Measurements from ENCODE around the gene PPA2.

The PPA2 gene

DNA sequence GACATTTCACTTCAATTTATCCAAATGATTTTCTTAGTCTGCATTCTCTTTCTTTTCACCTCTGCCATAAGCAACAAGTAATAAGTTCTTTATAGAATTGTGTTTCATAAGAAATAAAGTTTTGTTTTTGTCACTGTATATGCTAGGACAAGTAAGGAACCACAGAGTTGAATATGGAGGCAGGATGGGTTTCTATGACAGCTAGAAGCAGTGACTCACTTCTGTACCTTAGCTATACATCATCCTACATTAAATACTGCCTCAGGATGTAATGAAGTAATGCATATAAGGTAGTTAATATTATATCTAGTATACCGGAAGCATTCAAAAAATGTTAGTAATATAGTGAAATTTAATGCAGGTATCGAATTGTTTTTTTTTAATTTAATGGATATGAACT is 128.0 kb downstream of the PPA2 start:
- DNase-seq, result no peak
- Mint-ChIP-seq H3K4me3 (no peak overlapping the region), H3K27me3 (no peaks in the 10 kb centered on the region), H3K27ac (no peak overlapping the region), H3K9me3 (no peaks in the 10 kb centered on the region), H3K36me3 (ENCODE audit: low read depth) (no peaks in the 10 kb centered on the region), H3K4me1 (no peaks in the 10 kb centered on the region)
- peak; percentile 65 for ATAC-seq

DNA sequence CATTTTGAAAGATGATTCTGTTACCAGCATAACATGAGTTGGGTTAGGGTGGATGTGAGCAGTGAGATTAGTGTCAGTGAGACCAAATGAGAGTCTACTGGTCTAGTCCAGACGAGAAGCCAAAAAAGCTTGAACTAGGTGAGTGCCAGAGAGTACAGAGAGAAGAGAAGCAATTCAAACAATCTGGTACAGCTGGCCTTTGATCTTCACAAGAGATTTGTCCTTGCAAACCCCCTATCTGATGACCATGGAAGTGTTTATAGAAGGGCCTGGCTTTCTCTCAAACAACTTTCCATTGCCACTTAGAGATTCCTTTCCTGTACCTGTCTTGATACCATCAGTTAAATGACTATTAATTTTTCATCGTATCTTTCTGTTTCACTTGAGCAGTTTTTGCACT is 128.5 kb downstream of the PPA2 start:
- Mint-ChIP-seq H3K4me1 (no peaks in the 10 kb centered on the region), H3K36me3 (ENCODE audit: low read depth) (no peaks in the 10 kb centered on the region), H3K27me3 (no peaks in the 10 kb centered on the region), H3K4me3 (no peak overlapping the region), H3K9me3 (no peaks in the 10 kb centered on the region), H3K27ac (no peak overlapping the region)
- ATAC-seq (no peak), DNase-seq (no peak)

DNA sequence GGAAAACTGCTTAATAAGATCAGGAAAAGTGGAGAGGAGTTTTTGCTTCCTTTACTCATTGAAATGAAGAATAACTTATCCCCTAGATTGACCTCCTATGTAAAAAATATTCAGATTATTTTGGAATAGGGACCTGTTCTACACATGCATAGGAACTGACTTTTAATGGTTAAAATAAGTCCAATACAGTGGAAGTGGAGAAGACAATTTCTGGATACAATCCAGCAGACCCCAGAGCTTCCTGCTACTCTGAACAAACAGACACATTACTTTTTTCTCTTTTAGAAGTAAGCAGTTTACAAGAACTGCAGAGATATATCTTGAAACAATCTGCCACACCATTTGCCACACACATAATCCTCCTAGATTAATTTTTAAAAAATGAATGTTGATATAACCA is 129.7 kb downstream of the PPA2 start:
- no peaks in the 10 kb centered on the region for H3K36me3 Mint-ChIP-seq (ENCODE audit: low read depth)
- H3K27me3 Mint-ChIP-seq, result no peaks in the 10 kb centered on the region
- no peak overlapping the region for H3K4me3 Mint-ChIP-seq
- H3K27ac Mint-ChIP-seq, result no peak overlapping the region
- DNase-seq, result no peak
- H3K9me3 Mint-ChIP-seq, result no peaks in the 10 kb centered on the region
- ATAC-seq, result no peak
- no peaks in the 10 kb centered on the region for H3K4me1 Mint-ChIP-seq

DNA sequence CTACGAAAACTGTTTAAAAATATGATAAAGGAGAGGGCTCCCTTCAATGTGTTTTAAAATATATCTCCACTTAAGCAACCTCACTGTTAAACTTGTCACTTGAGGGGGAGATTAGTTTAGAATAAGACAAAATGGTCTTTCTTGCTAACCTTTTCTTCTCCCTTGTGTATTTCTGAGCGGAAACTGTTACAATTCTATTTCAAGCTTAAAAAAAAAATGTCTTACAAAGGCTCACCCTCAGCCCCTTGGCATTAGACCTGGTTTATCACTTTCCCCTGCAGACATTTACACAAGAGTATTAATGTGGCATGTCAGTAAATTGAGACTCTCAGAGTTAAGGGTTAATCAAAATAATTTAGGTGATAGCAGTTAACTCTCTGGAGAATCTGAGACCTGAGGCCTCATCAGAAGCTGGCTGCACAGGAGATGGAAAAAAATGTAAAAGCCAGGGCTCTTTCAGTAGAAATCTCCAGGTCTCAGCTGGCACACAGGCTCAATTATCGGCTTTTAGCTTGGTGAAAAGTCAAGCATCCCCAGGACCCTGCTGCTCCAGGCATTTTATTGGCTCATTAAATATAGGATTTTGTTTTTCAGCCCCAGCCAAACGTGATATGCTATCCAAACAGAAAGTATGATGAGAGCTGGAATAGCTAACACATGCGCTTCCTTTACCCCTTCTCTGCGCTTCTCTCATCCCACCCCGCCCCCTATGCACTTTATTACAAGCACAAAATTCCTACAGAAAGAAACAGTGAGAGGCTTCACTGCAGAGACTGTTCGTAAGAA is 130.5 kb downstream of the PPA2 start:
- Mint-ChIP-seq H3K4me3 (no peak overlapping the region), H3K27me3 (no peaks in the 10 kb centered on the region), H3K4me1 (no peaks in the 10 kb centered on the region), H3K36me3 (ENCODE audit: low read depth) (peaks cover 1% of the 10 kb centered on the region), H3K27ac (no peak overlapping the region), H3K9me3 (no peaks in the 10 kb centered on the region)
- ATAC-seq, result no peak
- no peak for DNase-seq

DNA sequence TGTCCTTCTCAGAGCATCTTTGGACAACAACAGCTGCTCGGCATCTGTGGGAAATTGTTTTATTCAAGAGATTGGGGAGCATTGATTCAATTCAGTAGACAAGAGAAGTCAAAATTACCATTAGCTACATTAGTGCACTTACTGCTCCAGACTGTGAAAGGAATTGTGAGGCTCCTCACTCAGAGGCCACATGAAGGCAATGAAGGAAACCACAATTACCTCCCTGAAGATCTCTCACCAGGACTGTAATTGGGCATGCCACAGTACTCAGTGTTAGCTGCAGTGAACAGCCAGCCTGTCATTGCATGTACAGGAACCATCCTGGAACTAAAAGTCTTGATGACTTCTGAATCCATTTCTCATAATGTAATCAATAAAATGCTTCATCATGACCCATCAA is 144.8 kb downstream of the PPA2 start:
- no peaks in the 10 kb centered on the region for H3K9me3 Mint-ChIP-seq
- no peak overlapping the region for H3K4me3 Mint-ChIP-seq
- peak; percentile 24 for ATAC-seq
- DNase-seq, result no peak
- peaks cover 16% of the 10 kb centered on the region for H3K4me1 Mint-ChIP-seq
- H3K36me3 Mint-ChIP-seq (ENCODE audit: low read depth), result no peaks in the 10 kb centered on the region
- H3K27ac Mint-ChIP-seq, result no peak overlapping the region
- H3K27me3 Mint-ChIP-seq, result no peaks in the 10 kb centered on the region

DNA sequence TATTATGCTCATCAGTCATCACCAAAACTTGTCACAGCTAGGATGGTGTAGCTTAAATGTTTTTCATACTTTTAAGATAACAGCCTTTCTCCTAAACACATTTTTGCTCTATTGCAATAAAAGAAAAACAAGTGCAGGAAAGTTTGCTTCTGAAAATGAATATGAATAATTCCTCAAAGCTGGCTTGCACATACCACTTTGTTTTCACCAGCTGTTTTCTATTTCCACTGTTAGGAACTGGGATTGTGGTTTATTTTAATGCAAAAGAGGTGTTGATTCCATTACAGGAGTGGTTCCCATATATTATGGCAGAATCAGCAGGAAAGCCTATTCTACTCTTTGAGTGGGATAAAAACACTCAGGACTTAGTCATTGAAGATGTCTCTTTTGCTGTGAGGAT is 145.9 kb downstream of the PPA2 start:
- Mint-ChIP-seq H3K4me1 (peaks cover 16% of the 10 kb centered on the region), H3K27ac (no peak overlapping the region), H3K9me3 (no peaks in the 10 kb centered on the region), H3K27me3 (no peaks in the 10 kb centered on the region), H3K4me3 (no peak overlapping the region), H3K36me3 (ENCODE audit: low read depth) (peaks cover 2% of the 10 kb centered on the region)
- DNase-seq (no peak), ATAC-seq (no peak)

DNA sequence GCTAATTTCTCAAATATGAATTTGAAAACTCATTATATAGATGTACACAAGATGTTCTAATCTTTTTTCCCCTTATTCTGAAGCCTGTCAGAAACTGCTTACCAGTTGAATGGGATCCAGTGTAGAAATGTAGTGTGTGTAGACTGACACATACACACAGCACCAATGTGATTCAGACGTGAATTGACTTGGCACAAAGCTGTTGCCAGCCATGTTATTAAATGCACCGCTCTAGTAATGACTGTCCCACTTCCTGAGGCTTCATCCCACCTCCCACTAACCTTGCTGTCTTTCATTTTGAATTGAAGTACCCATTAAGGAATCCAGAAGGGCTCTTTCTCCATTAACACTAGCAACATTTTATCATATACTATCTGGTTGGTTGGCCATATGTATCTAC is 146.6 kb downstream of the PPA2 start:
- Mint-ChIP-seq H3K9me3 (no peaks in the 10 kb centered on the region), H3K36me3 (ENCODE audit: low read depth) (peaks cover 2% of the 10 kb centered on the region), H3K4me3 (no peak overlapping the region), H3K27ac (no peak overlapping the region), H3K27me3 (no peaks in the 10 kb centered on the region), H3K4me1 (peaks cover 16% of the 10 kb centered on the region)
- ATAC-seq, result peak; percentile 59
- no peak for DNase-seq
